Activated CD4-positive, alpha-beta T cell treated with anti-CD3 and anti-CD28 coated beads, Interleukin-2, amount 50 U/mL, for 1 hour (primary cell): ENCODE results near the gene ESD.

ENCODE experiments used
- DNase-seq: peaks from one replicate; pipeline ENCODE4 v3.0.0-alpha.2; 2020

Gene ESD

DNA sequence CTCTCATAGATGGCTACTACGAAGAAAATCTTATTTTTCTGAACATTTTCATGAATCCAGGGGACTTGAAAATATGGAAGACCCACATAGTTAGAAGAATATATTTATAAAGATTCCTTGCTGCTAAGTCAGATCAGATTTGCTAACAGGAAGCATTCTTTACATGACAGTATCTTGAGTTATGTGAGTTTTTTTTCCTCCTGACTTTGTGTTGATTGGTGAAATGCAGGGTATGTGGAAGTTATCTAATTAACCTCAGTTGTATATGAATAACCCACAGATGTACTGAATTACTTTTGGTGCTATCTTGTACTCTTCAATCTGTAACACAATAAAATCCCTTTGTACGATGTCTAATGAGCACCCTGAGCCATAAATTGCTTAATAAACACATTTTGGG is 53.8 kb downstream of the ESD start:
- DNase-seq: no peak

DNA sequence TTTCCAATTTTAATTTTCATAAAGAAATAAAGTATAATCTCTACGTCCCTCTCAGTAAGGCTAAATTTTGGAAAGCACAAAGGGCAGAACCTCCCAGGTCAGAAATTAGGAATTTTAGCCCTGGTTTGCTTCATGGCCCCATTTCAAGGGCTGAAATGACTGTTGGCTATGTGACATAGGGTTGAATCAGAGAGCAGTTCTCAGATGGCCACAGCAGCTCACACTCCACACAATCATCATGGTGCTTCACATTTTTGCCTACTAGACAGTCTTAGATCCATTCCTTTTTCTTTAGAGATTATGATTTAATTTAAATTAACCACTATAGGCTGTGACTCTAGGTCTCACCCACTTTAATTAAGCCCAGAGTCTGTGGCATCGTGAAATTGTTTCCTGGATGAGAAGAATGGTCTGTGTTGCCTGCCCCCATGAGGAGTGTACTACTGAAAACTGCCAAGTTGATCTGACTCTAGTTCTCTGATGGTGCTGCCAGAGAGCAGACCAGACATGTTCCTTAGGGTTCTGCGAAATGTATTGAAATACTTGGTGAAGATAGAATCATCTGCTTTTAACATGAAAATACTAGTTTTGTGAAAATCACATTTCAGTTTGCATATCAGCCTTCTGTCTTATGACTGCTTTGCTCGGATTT is 57.4 kb downstream of the ESD start:
- no peak for DNase-seq

DNA sequence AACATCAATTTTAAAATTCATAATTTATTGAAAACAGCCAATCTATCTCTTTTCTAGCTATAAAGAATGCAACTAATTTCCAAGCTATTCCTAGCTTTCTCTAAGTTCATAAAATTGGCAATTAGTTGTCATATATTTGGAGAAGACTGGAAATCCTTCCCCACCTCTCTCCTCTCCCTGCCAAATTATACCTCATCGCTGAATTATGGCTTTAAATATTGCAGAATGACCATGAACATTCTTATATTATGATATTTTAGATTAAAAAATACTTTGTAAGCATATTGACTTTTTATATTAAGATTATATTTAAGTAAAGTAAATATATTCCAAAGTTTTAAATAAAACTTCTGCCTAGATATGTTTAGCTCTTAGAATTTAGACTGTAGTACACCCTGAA is 58.2 kb downstream of the ESD start:
- no peak for DNase-seq

DNA sequence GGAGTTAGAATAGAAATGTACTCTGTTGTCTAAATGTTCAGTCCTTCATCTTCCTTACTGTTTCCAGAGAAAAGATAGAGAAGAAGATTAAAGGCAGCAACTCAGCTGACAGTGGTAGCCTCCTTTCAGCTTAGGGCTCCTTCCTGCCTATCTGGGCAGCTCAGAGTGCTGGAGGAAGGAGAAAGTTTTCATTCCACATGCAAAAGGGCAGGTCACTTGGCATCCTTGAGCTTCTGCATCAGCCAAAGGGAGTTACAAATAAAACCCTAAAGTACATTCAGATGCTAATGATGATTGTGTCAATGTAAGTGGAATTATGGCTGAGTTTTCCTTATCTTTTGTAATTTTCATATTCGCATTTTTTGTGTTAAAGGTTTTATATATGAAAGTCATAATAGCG is 58.9 kb downstream of the ESD start:
- no peak for DNase-seq

DNA sequence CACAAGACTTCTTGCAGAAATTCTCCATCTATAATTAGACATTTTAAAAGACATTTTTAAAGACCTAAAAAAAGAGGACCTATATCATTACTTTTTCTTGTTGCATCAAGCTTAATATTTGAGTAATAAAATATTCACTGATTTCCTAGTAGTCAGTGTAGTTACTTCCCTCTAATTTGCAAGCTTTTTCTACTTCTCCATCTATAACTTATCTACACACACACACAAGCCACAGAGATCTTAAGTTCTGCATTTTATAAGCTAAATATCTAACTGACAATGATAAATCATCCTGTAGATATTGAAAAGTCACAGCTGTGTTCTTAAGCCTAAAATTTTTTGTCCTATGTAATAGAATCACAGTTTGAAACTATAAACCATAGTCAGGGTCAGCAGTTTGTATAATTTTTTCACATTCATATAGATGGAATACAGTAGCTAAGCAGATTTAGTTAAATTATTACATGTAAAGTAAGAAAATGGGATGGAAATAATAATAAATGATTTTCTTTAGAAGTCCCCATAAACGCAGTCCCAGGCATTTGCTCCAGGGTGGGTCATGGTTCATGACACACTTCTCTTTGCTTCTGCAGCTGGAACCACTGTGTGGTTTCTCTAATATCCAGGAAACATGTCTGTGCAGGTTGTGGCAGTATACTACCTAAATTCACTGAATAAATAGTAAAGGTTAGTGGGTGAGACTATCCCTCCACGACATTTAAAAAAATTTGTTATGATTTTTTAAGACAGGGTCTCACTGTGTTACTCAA is 60.2 kb downstream of the ESD start:
- DNase-seq: no peak

DNA sequence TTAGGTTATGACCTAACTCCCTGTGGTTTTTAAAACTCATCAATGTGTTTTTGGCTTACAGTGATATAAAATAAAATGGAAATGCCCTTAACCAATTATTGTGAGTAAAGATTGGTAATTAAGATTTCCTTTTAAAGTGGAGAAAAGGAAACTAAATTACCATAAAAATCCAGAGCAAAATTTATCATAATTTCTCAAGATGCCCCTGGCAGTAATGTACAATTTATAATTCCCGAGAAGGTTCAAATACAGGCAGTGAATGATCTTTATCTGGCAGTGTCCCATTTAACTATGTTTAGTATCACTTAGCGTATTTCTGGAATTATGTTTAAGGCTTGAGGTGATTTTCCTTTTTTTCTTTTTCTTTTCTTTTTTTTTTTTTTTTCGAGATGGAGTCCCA is 61.5 kb downstream of the ESD start:
- DNase-seq: no peak

DNA sequence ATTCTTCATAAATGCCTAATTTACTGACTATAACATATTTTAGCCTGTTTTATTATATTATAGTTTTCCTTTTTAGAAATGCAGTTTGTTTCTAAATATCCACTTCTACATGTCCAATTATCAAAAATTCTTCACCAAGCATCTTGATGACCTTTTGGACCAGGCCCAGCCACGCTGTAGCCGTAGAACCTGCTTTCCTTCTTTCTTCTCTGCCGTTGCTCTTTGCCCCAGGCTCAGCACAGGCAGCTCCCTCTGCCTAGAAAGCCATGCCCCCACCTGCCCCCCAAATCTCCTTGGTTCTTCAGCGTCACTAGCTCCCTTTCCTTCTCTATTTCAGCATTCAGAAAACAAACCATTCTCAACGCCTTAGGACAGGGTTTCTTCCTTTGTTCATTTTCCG is 65.4 kb downstream of the ESD start:
- DNase-seq: no peak

DNA sequence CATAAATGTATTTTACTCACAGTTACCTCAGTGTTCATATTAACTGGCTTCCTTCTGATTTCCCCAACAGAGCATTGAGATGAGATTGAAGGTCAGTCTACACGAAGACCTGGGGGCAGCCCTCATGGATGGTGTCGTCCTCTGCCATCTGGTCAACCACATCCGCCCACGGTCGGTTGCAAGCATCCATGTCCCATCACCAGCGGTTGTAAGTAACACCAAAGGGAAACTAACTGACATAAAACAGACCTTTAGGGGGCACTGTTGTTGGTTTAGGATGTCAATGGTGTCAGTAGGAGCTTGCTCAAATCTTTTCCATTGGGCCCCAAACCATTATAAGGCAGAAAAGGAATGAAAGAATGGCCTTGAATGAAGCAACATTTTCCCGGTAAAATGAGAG is 68.2 kb downstream of the ESD start:
- no peak for DNase-seq

DNA sequence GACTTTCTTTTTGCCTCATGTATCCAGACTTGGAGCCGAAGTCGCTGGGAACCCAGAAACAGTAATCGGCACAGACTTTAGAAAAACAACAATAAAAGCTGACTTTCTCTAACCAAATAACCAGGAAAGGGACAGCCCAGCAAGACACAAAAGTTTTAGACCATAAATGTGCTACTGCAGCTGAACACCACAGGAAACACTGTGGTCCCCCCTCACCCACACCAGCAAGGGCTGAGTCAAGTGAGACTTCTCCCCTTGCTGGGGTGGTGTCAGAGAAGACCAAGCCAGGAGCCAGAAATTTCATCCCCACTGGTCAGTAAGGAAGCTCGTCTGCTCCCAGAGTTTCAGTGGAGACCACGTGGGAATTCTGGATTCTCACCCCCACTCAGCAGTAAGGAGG is 70.6 kb downstream of the ESD start:
- DNase-seq: no peak
